ENCODE data around the gene REV3L. TPM values are rescaled to one million over a fixed set of nuclear protein-coding genes. Genes with fewer than 3 reads are reported as not detected.

Gene REV3L
- total and polyA plus RNA-seq, 2 donors (not counting 1 experiment from before 2014, with no cell fraction given): 4.7 to 37.9 TPM

DNA sequence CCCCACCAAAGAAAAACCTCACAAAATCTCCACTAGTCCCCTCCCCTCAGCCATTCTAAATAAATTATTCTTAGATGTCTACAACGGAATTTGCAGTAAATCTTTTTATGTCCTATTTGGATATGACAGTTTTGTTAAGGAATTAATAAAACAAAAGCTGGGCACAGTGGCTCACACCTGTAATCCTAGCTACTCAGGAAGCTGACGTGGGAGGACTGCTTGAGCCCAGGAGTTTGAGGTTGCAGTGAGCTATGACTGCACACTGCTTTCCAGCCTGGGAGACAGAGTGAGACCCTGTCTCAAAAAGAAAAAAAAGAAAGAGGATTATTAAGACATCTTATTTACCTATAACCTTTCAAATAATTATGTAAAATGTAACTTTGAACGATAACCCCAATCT, 230.3 kb downstream of the REV3L start:
- TF ChIP-seq EZH2 (IDR thresholded peaks at IDR 0.05; ENCODE audit: borderline replicate concordance, insufficient read depth, low read depth, low read length, poor library complexity, severe bottlenecking): no peak
- no peak for TF ChIP-seq CTCF (IDR thresholded peaks at IDR 0.05)
- POLR2A ChIA-PET: no interaction called here
- Histone ChIP-seq H4K20me1 (ENCODE audit: control insufficient read depth, insufficient read depth, low read length, poor library complexity, severe bottlenecking) (no peaks in the 10 kb centered on the region), H3K36me3 (replicated peaks in 1 of 2; ENCODE audit: control extremely low read depth in 1 of 2, control insufficient read depth in 1 of 2, extremely low read depth in 1 of 2, insufficient read depth in 2 of 2, low read length in 1 of 2) (no peaks in the 10 kb centered on the region), H3K27ac (ENCODE audit: low read length in 2 of 2) (no peak overlapping the region), H2AFZ (ENCODE audit: insufficient read depth, low read depth, low read length, poor library complexity, severe bottlenecking) (no peak overlapping the region), H3K9me3 (ENCODE audit: control extremely low read depth in 1 of 3, control insufficient read depth in 2 of 3, insufficient read depth in 1 of 3, low read length in 2 of 3) (no peaks in the 10 kb centered on the region), H3K79me2 (ENCODE audit: control insufficient read depth, insufficient read depth, low read length) (no peaks in the 10 kb centered on the region), H3K9ac (ENCODE audit: low read length) (no peak overlapping the region), H3K4me3 (ENCODE audit: control extremely low read depth in 1 of 5, extremely low read depth in 1 of 5, insufficient read depth in 1 of 5, low read depth in 2 of 5, low read length in 4 of 5) (no peak overlapping the region), H3K4me2 (replicated peaks; ENCODE audit: low read depth, low read length, poor library complexity, severe bottlenecking) (no peak overlapping the region), H3K4me1 (ENCODE audit: control insufficient read depth in 2 of 2, insufficient read depth in 2 of 2, low read length in 2 of 2) (no peaks in the 10 kb centered on the region), H3K27me3 (replicated peaks in 1 of 4; ENCODE audit: control extremely low read depth in 1 of 4, control insufficient read depth in 3 of 4, insufficient read depth in 4 of 4, low read length in 3 of 4) (no peaks in the 10 kb centered on the region)
- Mint-ChIP-seq H3K27me3 (peaks cover 10% of the 10 kb centered on the region), H3K4me3 (no peak overlapping the region), H3K9me3 (ENCODE audit: insufficient read depth) (no peaks in the 10 kb centered on the region), H3K27ac (no peak overlapping the region), H3K4me1 (no peaks in the 10 kb centered on the region)
- DNase-seq (no peak), ATAC-seq (ENCODE audit: low read depth) (no peak)
- WGBS (ENCODE audit: insufficient coverage): no CpG with 5 or more reads among the region's 3 CpGs
- CTCF ChIA-PET: interaction anchor here (2.4 kb wide), 1 partner anchor 226 kb away, joined by 11 read pairs; no protein-coding TSS in a partner anchor
- intact Hi-C loops (cut with micrococcal nuclease): no loop called here

DNA sequence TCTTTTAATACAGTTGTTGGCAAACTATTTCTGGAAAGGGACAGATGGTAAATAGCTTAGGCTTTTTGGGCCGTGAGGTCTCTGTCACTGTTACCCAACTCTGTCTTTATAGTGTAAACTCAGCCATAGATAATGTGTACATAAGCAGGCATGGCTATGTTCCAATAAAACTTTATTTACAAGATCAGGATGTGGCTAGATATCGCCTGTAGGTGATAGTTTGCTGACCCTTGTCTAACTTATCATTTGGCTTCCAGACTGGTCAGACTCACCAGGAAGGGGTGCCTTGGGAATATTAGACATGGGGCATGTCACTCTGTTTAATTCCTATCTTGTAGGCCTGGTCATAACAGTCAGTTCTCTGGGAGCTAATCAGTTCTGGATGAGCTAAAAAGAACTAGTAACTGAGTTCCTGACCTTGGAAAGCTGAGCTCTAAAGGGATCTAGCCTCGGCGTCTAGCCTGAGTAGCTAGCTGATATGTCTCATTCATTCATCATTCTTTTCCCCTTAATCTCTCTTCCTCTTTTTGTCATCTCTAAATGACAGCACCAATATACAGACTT, 232.1 kb downstream of the REV3L start:
- DNase-seq: no peak
- POLR2A ChIA-PET: no interaction called here
- Histone ChIP-seq H3K9me3 (ENCODE audit: control extremely low read depth in 1 of 3, control insufficient read depth in 2 of 3, insufficient read depth in 1 of 3, low read length in 2 of 3) (no peaks in the 10 kb centered on the region), H4K20me1 (ENCODE audit: control insufficient read depth, insufficient read depth, low read length, poor library complexity, severe bottlenecking) (no peaks in the 10 kb centered on the region), H3K79me2 (ENCODE audit: control insufficient read depth, insufficient read depth, low read length) (no peaks in the 10 kb centered on the region), H3K9ac (ENCODE audit: low read length) (no peak overlapping the region), H3K36me3 (replicated peaks in 1 of 2; ENCODE audit: control extremely low read depth in 1 of 2, control insufficient read depth in 1 of 2, extremely low read depth in 1 of 2, insufficient read depth in 2 of 2, low read length in 1 of 2) (no peaks in the 10 kb centered on the region), H3K27me3 (replicated peaks in 1 of 4; ENCODE audit: control extremely low read depth in 1 of 4, control insufficient read depth in 3 of 4, insufficient read depth in 4 of 4, low read length in 3 of 4) (no peaks in the 10 kb centered on the region), H3K27ac (ENCODE audit: low read length in 2 of 2) (no peak overlapping the region), H2AFZ (ENCODE audit: insufficient read depth, low read depth, low read length, poor library complexity, severe bottlenecking) (no peak overlapping the region), H3K4me1 (ENCODE audit: control insufficient read depth in 2 of 2, insufficient read depth in 2 of 2, low read length in 2 of 2) (no peaks in the 10 kb centered on the region), H3K4me2 (replicated peaks; ENCODE audit: low read depth, low read length, poor library complexity, severe bottlenecking) (no peak overlapping the region), H3K4me3 (ENCODE audit: control extremely low read depth in 1 of 5, extremely low read depth in 1 of 5, insufficient read depth in 1 of 5, low read depth in 2 of 5, low read length in 4 of 5) (no peak overlapping the region)
- CTCF ChIA-PET: interaction anchor here (1.2 to 2.4 kb wide), 2 partner anchors 8 to 228 kb away, joined by 8 to 11 read pairs; a partner anchor contains a TSS
- H3K4me1 Mint-ChIP-seq: no peaks in the 10 kb centered on the region
- H3K4me3 Mint-ChIP-seq: no peak overlapping the region
- 100% methylated on average over 1 of the region's 4 CpGs for WGBS (ENCODE audit: insufficient coverage)
- TF ChIP-seq CTCF (IDR thresholded peaks at IDR 0.05) (no peak), EZH2 (IDR thresholded peaks at IDR 0.05; ENCODE audit: borderline replicate concordance, insufficient read depth, low read depth, low read length, poor library complexity, severe bottlenecking) (no peak)
- H3K27ac Mint-ChIP-seq: no peak overlapping the region
- peaks cover 10% of the 10 kb centered on the region for H3K27me3 Mint-ChIP-seq
- intact Hi-C loops (cut with micrococcal nuclease): no loop called here
- ATAC-seq (ENCODE audit: low read depth): no peak
- no peaks in the 10 kb centered on the region for H3K9me3 Mint-ChIP-seq (ENCODE audit: insufficient read depth)

Other genes starting within 250 kb of the REV3L start
- gene TRAF3IP2, start 122.7 kb upstream of the REV3L start, total RNA-seq: 17.5 and 17.6 TPM in 2 replicates
- 16.3 and 23.7 TPM in 2 replicates for gene TRAF3IP2, start 122.7 kb upstream of the REV3L start, polyA plus RNA-seq